D721Med (cell line): ENCODE results near the gene SKIC8.

Experiments used
- DNase-seq: peaks from one replicate; pipeline ENCODE4 v3.0.0; 2011; ENCODE audit warnings: low spot score; ENCODE audit not compliant: insufficient read length
- FAIRE-seq: peaks from 2 replicates; lab custom pipeline; 2011; peaks lifted over from hg19 to GRCh38; lab: Jason Lieb, UNC
- TF ChIP-seq, protein P1 (sequence below): IDR thresholded peaks from 2 replicates; pipeline ENCODE4 v1.5.1; 2012; ENCODE audit warnings: mild to moderate bottlenecking, control low read depth; ENCODE audit not compliant: insufficient read depth; ENCODE audit errors: missing control alignments

SKIC8 gene

DNA sequence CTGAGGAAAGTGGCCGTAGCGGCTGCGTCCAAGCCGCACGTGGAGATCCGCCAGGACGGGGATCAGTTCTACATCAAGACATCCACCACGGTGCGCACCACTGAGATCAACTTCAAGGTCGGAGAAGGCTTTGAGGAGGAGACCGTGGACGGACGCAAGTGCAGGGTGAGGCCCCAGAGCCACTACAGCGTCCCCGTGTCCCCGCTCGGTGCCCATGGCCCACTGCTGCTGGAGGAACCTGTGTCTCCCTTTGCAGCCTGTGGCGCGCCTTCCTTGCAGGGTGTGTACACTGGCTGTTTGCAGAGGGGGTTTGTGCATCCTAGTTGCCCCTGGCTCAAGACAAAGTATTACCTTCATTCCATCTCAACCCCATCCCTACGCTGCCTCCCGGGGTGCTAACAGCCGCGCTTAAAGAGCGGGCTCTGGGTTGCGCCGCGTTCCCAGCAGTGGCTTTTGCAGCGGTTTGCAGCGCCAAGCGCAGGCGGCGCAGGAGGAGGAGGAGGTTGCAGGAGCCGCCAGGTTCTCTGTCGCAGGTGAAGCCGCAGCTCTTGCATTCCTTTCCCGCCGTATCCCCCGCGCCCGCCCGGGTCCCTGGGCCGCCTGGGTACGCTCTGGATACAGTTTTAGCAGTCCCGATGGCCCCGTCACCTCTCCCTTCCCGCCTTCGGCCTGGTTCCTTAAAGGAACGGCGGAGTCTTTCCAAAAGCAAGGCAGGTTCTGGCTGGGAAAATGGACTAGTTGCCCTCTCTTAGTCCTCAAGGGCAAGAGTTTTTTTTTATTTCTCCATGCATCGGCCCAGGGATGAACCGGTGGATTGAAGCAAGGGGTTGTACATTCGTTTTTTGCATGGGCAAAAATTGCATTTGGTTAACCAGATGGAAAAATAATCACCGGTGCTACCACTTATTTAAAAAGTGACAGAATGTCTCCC lies 41.9 kb upstream of the SKIC8 start:
- DNase-seq (no peak), FAIRE-seq (no peak)
- TF ChIP-seq, protein P1, sequence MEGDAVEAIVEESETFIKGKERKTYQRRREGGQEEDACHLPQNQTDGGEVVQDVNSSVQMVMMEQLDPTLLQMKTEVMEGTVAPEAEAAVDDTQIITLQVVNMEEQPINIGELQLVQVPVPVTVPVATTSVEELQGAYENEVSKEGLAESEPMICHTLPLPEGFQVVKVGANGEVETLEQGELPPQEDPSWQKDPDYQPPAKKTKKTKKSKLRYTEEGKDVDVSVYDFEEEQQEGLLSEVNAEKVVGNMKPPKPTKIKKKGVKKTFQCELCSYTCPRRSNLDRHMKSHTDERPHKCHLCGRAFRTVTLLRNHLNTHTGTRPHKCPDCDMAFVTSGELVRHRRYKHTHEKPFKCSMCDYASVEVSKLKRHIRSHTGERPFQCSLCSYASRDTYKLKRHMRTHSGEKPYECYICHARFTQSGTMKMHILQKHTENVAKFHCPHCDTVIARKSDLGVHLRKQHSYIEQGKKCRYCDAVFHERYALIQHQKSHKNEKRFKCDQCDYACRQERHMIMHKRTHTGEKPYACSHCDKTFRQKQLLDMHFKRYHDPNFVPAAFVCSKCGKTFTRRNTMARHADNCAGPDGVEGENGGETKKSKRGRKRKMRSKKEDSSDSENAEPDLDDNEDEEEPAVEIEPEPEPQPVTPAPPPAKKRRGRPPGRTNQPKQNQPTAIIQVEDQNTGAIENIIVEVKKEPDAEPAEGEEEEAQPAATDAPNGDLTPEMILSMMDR, result no peak

DNA sequence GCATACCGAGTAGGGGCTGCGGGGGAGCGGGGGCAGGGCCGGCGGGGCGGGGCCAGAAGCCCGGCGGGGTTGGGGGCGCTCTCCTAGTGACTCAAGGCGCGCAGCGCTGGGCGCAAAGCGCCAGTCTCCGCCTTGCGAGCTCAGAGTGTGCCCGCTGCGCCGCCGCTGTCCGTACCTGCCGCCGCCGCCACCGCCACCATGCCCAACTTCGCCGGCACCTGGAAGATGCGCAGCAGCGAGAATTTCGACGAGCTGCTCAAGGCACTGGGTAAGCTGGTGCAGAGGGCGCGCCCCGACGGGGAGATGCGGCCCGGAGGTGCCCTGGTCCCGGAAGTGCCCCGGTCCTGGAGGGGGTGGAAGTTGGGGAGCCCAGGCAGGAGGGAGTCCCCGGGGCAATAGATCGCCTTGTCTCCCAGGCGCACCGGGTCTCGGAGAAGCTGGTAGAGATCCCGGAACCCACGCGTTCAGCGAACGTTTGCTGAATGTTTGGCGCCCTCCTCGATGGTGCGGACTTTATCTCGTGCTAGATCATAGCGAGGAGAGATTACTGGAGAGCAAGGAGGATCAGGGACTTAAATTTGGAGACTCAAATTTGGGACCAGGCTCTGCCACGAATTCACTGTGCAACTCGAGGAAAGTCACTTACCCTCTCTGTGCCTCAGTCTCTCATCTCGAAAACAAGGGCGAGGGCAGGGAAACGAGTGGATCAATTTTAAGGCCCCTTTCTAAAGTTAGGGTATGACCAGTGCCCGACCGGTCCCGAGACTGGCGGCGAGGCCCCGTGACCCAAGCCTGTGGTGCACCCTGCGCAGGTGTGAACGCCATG lies 41.0 kb upstream of the SKIC8 start, which contains the start of gene CRABP1:
Gene CRABP1, plus strand, starts transcription at position 123 of the 826 bp plus-strand sequence. Its CDS starts 76 bp downstream, at position 199.
- DNase-seq (no peak), FAIRE-seq (no peak)

DNA sequence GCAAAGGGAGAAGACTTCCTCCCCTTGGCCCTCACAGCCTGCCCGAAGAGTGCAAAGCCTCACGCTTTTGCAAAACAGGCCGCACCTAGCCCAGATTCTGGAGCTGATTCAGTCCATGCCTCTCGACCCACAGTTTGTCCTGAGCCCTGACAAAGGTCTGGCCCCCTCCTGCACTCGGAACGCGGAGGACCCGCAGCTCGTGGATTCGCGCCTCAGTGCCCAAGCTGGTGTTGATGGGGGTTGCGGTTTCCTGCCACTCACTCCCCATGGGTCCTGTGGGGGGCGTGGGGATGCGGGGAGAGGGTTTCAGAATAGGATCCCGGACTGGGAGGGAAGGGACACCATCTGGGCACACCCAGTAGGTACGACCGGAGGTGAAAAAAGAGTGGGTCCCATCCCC lies 40.1 kb upstream of the SKIC8 start:
- FAIRE-seq, result no peak
- TF ChIP-seq, protein P1, result no peak

More for the DNA sequence above, 41.0 kb upstream of the SKIC8 start, which contains the start of gene CRABP1:
- TF ChIP-seq, protein P1, result no peak

DNA sequence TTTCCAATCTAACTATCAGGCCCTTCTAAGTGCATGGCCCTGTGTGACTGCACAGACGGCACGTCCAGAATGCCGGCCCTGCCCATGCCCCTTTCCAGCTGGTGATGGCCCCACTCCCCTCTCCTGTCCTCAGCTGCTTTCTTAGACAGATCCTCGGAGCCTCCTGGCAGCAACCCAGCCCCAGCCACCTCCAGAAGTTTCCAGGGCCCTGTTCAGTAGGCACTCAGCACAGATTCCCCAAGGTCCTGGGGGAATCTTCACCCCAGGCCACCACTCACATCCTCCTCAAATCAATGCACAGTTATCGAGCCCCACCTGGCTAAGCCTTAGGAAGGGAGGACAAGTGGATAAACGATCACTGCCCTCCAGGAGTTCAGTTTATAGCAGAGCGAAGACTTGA lies 39.4 kb upstream of the SKIC8 start:
- FAIRE-seq (no peak), DNase-seq (no peak)
- TF ChIP-seq, protein P1, result no peak

More for the DNA sequence above, 40.1 kb upstream of the SKIC8 start:
- no peak for DNase-seq

DNA sequence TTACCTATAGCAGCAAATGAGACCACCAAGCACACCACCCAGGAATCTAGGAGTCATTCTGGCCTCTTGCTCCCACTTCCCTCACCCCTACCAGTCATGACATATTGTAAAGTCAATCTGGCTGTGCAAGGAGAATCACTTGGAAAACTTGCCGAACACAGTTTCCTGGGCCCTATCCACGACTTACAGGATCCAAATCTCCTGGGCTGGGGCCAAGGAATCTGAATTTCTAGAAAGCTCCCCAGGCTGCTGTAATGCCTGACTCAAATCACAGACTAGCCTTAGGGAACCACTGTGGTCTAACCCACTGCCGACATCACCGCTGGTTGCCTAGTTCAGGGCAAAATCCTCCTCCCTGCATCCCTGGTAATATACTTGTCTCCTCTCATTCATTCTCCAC lies 36.6 kb upstream of the SKIC8 start:
- FAIRE-seq (no peak), DNase-seq (no peak)
- TF ChIP-seq, protein P1, result no peak

DNA sequence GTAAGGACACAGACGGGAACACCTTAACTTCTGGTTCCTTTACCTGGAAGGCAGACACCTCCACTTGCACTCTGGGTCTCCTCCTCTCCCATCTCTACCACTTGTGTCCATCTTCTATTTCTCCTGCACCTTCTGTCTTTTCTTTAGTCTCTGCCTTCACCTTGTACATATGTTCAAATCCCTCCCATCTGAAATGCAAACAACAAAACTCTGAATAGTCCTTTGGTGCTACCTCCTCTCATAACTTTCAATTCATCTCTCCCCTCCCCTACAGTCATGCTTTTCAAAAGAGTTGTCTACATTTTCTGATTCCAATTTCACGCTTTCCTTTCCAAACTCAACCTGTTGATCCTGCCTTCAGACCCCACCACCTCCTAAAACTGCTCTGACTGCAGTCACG lies 35.4 kb upstream of the SKIC8 start:
- TF ChIP-seq, protein P1, result no peak
- DNase-seq (no peak), FAIRE-seq (no peak)
